Activated gamma-delta T cell treated with Interleukin-2 at 50 U/mL for 16 hours (primary cell): ENCODE data around the gene DAAM2.

Experiments used
- DNase-seq: peaks from one replicate; pipeline ENCODE4 v3.0.0-alpha.2; 2020

Gene DAAM2

DNA sequence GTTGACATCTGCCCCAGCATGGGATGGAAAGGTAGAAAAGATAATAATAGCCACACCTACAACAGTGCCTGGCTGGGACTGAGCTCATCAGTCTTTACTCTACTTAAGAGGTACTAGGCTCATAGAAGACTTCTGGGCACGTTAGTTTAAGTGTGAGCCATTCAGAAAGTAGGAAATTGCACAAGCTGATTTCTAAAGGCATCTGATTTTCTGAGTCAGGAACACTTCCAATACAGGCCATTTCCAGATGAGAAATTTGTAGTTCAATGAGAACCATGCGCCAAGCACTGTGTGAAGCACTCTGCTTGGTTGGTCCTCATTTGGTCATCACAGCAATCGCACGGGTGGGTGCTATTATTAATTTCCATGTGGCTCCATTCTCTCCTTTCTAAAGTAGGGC lies 99.8 kb downstream of the DAAM2 start:
- no peak for DNase-seq

DNA sequence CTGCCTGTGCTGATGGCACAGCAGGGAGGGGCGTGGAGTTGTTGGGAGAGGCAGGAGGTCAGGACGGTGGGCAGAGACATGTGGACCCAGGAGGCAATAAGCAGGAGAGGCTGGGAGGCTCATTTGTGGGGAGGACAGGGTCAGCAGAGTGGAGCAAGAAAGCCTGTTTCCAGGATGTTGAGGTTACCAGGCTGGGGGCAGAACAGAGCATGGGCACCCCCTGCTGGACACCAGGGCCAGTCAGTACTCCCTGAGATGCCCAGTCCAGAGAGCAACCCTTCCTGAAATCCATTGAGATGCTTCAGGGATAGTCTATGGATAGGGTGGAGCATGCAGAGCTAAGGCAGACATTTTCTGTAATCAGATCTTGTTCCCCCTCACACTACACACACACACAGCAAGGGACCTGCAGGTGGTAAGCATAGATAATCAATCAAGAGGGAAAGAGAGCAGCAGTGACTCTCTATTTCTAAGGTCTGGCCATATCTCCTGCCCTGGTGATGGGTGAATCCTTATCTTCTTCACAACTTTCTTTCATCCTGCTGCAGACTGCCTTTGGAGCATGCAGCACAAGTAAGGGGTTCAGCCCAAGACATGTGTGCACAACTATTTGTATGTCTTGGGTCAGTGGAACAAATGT lies 100.4 kb downstream of the DAAM2 start:
- no peak for DNase-seq

DNA sequence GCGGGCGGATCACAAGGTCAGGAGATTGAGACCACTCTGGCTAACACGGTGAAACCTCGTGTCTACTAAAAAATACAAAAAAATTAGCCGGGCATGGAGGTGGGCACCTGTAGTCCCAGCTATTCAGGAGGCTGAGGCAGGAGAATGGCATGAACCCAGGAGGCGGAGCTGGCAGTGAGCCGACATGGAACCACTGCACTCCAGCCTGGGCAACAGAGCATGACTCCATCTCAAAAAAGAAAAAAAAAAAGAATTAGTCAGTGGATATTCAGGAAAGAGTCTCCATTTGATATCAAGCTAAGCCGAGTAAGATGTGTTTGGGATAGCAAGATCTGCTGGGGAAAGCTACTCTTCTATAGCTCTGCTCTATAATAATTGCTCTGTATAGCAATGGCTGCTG lies 101.1 kb downstream of the DAAM2 start:
- no peak for DNase-seq

GRCh38 chr6:39896701-39897100 lies 104.5 kb downstream of the DAAM2 start:
- DNase-seq, result no peak

DNA sequence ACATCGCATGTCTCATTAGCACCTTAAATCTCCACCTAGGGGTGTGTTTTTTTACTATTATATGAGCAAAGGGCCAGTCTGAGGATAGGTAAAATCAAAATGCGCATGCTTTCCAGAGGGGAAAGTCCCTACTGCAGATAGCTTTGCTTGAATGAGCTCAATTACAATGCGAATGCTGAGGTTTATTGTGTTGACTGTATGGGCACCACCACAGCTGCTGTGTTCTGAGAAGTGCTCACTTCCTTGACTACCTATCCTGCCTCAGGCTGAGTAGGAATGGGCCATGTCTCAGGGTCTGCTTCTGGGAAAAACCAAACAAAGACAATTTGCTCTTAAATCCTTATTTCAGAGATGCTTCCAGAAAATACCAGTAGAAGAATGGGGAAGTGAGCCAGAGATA lies 105.5 kb downstream of the DAAM2 start:
- no peak for DNase-seq

DNA sequence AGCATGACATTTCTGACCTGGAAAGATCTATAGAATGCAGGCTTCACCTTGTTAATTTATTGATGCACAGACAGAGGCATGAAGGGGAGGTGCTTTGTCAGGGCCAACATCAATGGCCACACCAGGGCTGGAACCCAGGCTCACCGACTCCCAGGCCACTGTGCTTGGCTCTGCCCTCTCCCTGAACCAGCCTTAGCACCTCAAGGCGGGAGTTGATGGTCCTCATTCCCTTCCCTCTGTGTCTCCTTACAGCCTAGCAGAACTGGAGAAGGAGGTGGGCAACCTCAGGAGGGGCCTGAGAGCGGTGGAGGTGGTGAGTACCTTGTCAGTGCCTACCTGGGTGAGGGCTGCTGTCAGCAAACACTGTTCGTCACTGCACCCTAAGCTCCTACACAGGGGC lies 106.4 kb downstream of the DAAM2 start:
- DNase-seq, result no peak

GRCh38 chr6:39899554-39900295 lies 107.5 kb downstream of the DAAM2 start:
- no peak for DNase-seq

- no peak for DNase-seq
Measured at GRCh38 chr6:39901116-39901655, 109.0 kb downstream of the DAAM2 start.

DNA sequence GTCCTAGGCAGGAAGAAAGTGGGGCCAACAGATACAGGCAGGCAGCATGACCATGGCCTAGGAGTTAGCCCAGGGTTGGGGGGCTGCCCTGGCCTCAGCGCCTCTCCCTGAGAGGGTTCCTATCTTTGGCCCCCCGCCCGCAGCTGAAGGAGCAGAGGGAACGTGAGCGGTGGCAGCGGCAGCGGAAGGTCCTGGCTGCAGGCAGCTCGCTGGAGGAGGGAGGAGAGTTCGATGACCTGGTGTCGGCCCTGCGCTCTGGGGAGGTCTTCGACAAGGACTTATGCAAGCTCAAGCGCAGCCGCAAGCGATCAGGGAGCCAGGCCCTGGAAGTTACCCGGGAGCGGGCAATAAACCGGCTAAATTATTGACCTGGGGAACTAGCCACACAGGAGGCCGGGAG lies 109.5 kb downstream of the DAAM2 start:
- no peak for DNase-seq

- DNase-seq, result no peak
Measured at GRCh38 chr6:39902136-39902535, 110.0 kb downstream of the DAAM2 start.

GRCh38 chr6:39902786-39903465 lies 110.8 kb downstream of the DAAM2 start:
- no peak for DNase-seq

DNA sequence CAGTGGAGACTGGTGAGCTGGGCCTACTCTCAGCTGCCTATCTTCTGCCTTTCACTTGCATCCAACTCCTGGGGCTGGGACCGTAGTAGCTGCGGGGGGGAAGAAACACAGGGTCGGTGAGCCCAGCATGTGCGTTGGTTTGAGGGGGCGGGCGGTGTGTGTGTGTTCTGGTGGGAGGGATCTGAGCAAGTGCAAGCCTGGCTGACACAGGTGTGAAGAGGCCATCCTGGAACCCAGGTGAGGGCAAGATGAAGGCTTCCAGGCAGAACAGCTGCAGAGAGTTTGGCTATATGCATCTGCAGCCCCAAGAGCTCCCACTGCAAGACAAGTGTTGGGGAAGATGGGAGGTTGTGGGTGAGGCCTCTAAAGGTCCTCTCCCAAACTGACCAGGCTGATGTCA lies 111.5 kb downstream of the DAAM2 start:
- DNase-seq, result no peak

- DNase-seq, result no peak
Measured at GRCh38 chr6:39904946-39905639, 112.9 kb downstream of the DAAM2 start.

DNA sequence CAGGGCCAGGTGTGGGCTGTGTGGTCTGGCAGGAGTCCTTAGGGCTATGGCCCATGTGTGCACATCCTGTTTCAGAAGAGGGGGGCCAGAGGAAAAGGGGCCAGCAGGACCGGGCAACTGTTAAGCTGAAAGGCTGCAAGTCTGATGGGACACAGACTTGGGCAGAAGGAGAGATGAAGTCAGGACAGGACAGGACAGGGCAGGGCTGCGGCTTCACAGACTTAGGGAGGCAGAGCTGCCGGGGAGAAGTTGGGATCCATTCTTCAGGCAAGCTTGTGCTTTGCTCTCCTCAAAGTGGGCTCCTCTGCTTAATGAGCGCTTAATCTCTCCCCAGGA lies 113.4 kb downstream of the DAAM2 start:
- DNase-seq, result no peak

- no peak for DNase-seq
Measured at GRCh38 chr6:39906318-39906761, 114.2 kb downstream of the DAAM2 start.

DNA sequence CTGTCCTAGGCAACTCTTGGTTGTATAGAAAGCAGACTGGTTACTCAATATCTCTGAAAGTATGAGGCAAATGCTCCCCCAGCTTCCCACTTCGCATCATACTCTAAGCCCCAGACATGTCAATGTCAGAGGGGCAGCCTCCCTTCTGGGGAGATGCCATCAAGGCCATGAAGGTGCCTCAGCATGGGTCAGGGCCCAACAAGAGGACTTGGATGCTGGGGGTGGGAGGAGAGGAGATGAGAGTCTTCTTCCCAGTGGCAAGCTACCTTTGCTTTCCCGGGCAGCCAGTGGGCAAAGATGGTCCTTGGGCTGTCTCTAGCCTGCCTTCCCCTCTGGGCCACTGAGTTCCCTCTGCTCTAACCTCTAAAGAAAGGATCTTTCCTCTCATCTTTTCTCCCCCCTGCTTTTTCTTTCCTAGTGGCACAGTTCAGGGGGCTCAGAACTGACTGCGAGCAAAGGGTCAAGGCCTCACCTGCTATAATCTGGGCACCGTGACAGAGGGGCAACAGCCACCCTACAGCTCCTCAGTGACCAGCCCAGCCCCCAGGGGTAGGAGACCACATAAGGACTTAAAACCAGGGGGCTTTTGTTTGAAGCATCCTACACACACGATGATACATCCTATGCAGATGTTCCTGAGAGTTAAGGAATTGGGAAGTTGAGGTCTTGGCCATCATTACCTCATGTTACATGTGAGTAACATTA lies 115.8 kb downstream of the DAAM2 start:
- DNase-seq, result no peak

- DNase-seq, result no peak
Measured at GRCh38 chr6:39908838-39909583, 116.8 kb downstream of the DAAM2 start.

GRCh38 chr6:39909701-39910100 lies 117.5 kb downstream of the DAAM2 start:
- no peak for DNase-seq

DNA sequence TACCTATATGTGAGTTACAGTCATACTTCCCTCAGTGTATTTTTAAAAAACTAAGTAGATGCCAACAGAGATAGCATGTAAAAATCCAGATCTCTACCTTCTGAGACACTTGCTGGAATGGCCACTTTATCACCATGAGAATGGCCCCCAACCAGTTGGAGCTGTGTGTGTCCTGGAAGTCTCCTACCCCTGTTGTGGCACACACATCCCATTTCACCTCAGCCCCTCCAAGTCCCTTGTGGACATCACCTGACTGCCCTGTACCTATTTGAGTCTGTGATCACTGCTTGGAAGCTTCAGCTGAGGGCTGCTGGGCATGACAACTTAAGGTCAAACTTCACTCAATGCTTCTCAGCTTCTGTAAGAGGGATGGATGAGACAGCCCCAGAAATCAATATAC lies 118.0 kb downstream of the DAAM2 start:
- DNase-seq, result no peak

GRCh38 chr6:39910744-39911143 lies 118.6 kb downstream of the DAAM2 start:
- DNase-seq, result no peak

GRCh38 chr6:39911513-39912125 lies 119.4 kb downstream of the DAAM2 start:
- no peak for DNase-seq

GRCh38 chr6:39912446-39912845 lies 120.3 kb downstream of the DAAM2 start:
- DNase-seq, result no peak
